Ascending aorta (tissue), 2 donors: ENCODE data around the gene WDFY3. TPM values are rescaled to one million over a fixed set of nuclear protein-coding genes. Genes with fewer than 3 reads are reported as not detected.
A peak's percentile ranks its signal among the peaks of the same experiment; 100 is the strongest.

Experiments
- DNase-seq, 2 donors: peaks; one replicate each; pipeline ENCODE4 v3.0.0-alpha.2; 2019; ENCODE audit warnings: low spot score in 2 of 2
- H3K27ac ChIP-seq, 2 donors: fragments of 200-600 bp; sonication (generic); one replicate each; pipeline ENCODE4 v1.5.1; 2016 to 2017; ENCODE audit warnings: mild to moderate bottlenecking in 1 of 2
- H3K27me3 ChIP-seq: fragments of 200-600 bp; sonication (generic); one replicate; pipeline ENCODE4 v1.5.1; 2017
- H3K36me3 ChIP-seq, 2 donors: fragments of 200-600 bp; sonication (generic); one replicate each; pipeline ENCODE4 v1.5.1; 2016
- H3K4me1 ChIP-seq, 2 donors: fragments of 200-600 bp; sonication (generic); one replicate each; pipeline ENCODE4 v1.5.1; 2016 to 2017; ENCODE audit warnings: mild to moderate bottlenecking in 1 of 2
- H3K4me3 ChIP-seq, 2 donors: fragments of 200-600 bp; sonication (generic); one replicate each; pipeline ENCODE4 v1.5.1; 2016 to 2017; ENCODE audit warnings: mild to moderate bottlenecking in 1 of 2
- H3K9me3 ChIP-seq, 2 donors: fragments of 200-600 bp; sonication (generic); one replicate each; pipeline ENCODE4 v1.5.1; 2016
- CTCF ChIP-seq, 3 experiments: fragments of 200-600 bp in 2 of 3; fragments of 450-650 bp in 1 of 3; sonication (generic) in 2 of 3; IDR thresholded peaks; one replicate each; pipeline ENCODE4 v1.5.1; 2016 to 2019; ENCODE audit warnings: antibody characterized with exemption in 3 of 3, mild to moderate bottlenecking in 1 of 3, moderate library complexity in 1 of 3
- intact Hi-C: fragments of 100-400 bp; cut with DNase I; formaldehyde crosslinking; loops from one replicate; pipeline ENCODE4 v1.15.1; 2023
- total RNA-seq: library from RNA; depleted of rRNA; stranded (reverse); fragments of >200 nt; gene quantifications from one replicate; pipeline ENCODE4 v1.1.0, GENCODE V29; 2016

Gene WDFY3
- total RNA-seq, 1 donor from 2014 or later = 30.2 TPM

DNA sequence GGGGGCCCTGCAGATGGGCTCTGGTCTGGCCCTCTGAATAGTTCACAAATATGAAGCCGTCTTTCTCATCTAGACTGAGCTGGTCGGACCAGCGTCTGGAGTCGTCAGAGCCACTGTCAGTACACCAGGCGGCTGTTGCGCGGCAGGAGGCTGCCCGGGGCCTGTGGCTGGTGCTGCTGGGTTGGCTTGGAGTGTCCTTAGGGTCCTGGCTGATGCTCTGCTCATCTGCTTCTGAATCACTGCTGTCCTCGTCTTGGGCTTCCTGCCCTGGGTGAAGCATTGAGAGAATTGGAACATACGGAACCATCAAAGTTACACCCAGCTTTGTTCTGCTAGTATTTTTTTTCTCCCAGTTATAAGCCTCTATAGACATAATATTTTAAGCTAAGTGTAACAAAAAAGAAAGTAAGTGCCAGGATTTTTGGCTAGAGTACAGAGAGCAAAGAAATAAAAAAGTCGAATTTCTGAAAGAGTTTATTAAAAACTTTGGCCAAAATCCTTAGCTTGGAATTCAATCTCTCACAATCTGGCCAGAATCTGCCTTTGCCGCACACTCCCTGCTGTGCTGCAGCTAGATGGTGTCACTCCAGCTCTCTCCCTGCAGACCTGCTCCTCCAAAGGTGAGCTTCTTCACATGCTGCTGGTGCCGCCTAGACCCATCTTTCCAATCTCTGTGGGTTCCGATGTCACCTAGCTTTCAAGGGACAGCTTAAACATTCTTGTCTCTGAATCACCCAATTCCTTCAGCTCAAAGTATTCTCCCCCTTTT lies 287.3 kb downstream of the WDFY3 start:
- Histone ChIP-seq H3K4me1 (peaks cover 0 to 12% of the 10 kb centered on the region in 2 donors), H3K27me3 (no peaks in the 10 kb centered on the region), H3K9me3 (no peaks in the 10 kb centered on the region), H3K4me3 (no peak overlapping the region), H3K36me3 (peaks cover 33 to 93% of the 10 kb centered on the region in 2 donors), H3K27ac (peak overlapping the region in 1 of 2 donors; percentile 21)
- TF ChIP-seq CTCF (IDR thresholded peaks at IDR 0.05) = no peak
- intact Hi-C loops = no loop called here
- DNase-seq = no peak

DNA sequence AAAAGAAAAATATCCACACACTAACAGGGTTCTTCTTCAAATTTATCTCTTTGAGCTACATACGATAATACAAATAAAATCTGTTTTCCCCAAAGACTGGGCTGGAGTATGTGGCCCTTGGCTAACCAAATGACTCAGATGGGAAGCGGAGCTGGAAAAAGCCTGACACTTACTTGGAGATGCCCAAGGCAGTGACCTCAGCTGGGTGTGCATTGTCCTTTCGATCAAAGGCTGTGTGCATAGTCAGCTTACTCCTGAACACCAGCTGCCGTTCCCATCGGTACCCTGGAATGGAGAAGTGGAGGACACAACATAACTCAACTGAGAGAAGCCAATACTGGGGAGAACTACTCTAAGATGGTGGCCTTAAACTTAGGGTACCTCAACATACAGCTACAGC lies 288.5 kb downstream of the WDFY3 start:
- intact Hi-C loops = no loop called here
- Histone ChIP-seq H3K4me3 (no peak overlapping the region), H3K36me3 (peaks cover 22 to 85% of the 10 kb centered on the region in 2 donors), H3K27me3 (no peaks in the 10 kb centered on the region), H3K4me1 (peaks cover 0 to 18% of the 10 kb centered on the region in 2 donors), H3K27ac (no peak overlapping the region), H3K9me3 (no peaks in the 10 kb centered on the region)
- TF ChIP-seq CTCF (IDR thresholded peaks at IDR 0.05) = no peak
- DNase-seq = no peak

GRCh38 chr4:84677093-84677492 lies 289.4 kb downstream of the WDFY3 start:
- no peaks in the 10 kb centered on the region for H3K27me3 ChIP-seq
- DNase-seq = no peak
- no peaks in the 10 kb centered on the region for H3K9me3 ChIP-seq
- TF ChIP-seq CTCF (IDR thresholded peaks at IDR 0.05) = no peak
- intact Hi-C loops = no loop called here
- H3K4me1 ChIP-seq = peaks cover 0 to 14% of the 10 kb centered on the region in 2 donors
- H3K4me3 ChIP-seq = no peak overlapping the region
- peaks cover 24 to 86% of the 10 kb centered on the region in 2 donors for H3K36me3 ChIP-seq
- no peak overlapping the region for H3K27ac ChIP-seq

- intact Hi-C loops = no loop called here
- Histone ChIP-seq H3K4me1 (peaks cover 0 to 6% of the 10 kb centered on the region in 2 donors), H3K4me3 (no peak overlapping the region), H3K9me3 (no peaks in the 10 kb centered on the region), H3K27me3 (no peaks in the 10 kb centered on the region), H3K36me3 (peaks cover 26 to 92% of the 10 kb centered on the region in 2 donors), H3K27ac (no peak overlapping the region)
- TF ChIP-seq CTCF (IDR thresholded peaks at IDR 0.05) = no peak
- DNase-seq = no peak
Observed at GRCh38 chr4:84673475-84674240, 292.8 kb downstream of the WDFY3 start.

DNA sequence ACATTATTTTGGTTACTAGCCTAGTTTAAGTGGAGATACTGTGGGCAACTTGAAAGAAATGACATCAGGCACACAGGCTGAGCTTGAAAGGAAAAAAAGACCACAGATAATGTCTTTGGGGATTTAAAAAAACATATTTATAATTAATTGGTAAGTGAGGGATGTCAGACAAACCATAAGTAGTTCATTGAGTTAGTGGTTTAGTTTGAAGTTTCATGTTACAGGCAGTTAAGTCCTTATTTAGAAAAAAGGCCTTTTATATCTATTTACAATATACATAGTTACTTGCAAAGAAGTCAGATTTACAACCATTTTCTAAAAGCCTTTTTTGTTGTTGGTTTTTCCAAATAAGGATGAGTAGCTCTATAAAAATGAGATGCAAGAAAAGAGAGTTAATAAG lies 294.3 kb downstream of the WDFY3 start:
- intact Hi-C loops = no loop called here
- Histone ChIP-seq H3K4me3 (no peak overlapping the region), H3K27ac (no peak overlapping the region), H3K36me3 (peaks cover 16 to 92% of the 10 kb centered on the region in 2 donors), H3K9me3 (no peaks in the 10 kb centered on the region), H3K4me1 (peaks cover 0 to 6% of the 10 kb centered on the region in 2 donors), H3K27me3 (no peaks in the 10 kb centered on the region)
- no peak for TF ChIP-seq CTCF (IDR thresholded peaks at IDR 0.05)
- no peak for DNase-seq
